Measurements from ENCODE around the gene MPC2. TPM values are rescaled to one million over a fixed set of nuclear protein-coding genes. Genes with fewer than 3 reads are reported as not detected.
"Not testable (repeated sequence)": the region's sequence is repeated elsewhere in the genome, so short reads cannot be mapped to it uniquely, and the experiment has no call there.

MPC2 gene
- total RNA-seq, 4 donors from 2014 or later = 21.5 to 127 (median 38.5) TPM

GRCh38 chr1:167899253-167899681, 37.6 kb downstream of the MPC2 start:
- intact Hi-C loops (cut with DNase I; ENCODE audit: low total_unique reads) = no loop called here
- Histone ChIP-seq H3K4me3 (no peak overlapping the region), H3K27ac (no peak overlapping the region), H3K27me3 (no peaks in the 10 kb centered on the region), H3K9me3 (no peaks in the 10 kb centered on the region), H3K36me3 (no peaks in the 10 kb centered on the region), H3K4me1 (no peaks in the 10 kb centered on the region)
- no peak for TF ChIP-seq CTCF (IDR thresholded peaks at IDR 0.05)
- no peak for TF ChIP-seq POLR2A (IDR thresholded peaks at IDR 0.05)
- peak; percentile 27 to 56 for DNase-seq

- no peaks in the 10 kb centered on the region for H3K4me1 ChIP-seq
- no peak overlapping the region for H3K4me3 ChIP-seq
- no peaks in the 10 kb centered on the region for H3K36me3 ChIP-seq
- no peaks in the 10 kb centered on the region for H3K27me3 ChIP-seq
- intact Hi-C loops (cut with DNase I; ENCODE audit: low total_unique reads) = no loop called here
- H3K27ac ChIP-seq = no peak overlapping the region
- DNase-seq = no peak
- TF ChIP-seq POLR2A (IDR thresholded peaks at IDR 0.05) (no peak), CTCF (IDR thresholded peaks at IDR 0.05) (no peak)
- H3K9me3 ChIP-seq = no peaks in the 10 kb centered on the region
These were observed 38.2 kb downstream of the MPC2 start for GRCh38 chr1:167898578-167899222.

GRCh38 chr1:167893798-167894197, 43.1 kb downstream of the MPC2 start:
- DNase-seq = no peak
- TF ChIP-seq CTCF (IDR thresholded peaks at IDR 0.05) (no peak), POLR2A (IDR thresholded peaks at IDR 0.05) (no peak)
- Histone ChIP-seq H3K36me3 (no peaks in the 10 kb centered on the region), H3K27ac (no peak overlapping the region), H3K4me1 (no peaks in the 10 kb centered on the region), H3K9me3 (no peaks in the 10 kb centered on the region), H3K4me3 (no peak overlapping the region), H3K27me3 (no peaks in the 10 kb centered on the region)
- intact Hi-C loops (cut with DNase I; ENCODE audit: low total_unique reads) = no loop called here

- H3K27ac ChIP-seq = no peak overlapping the region
- intact Hi-C loops (cut with DNase I; ENCODE audit: low total_unique reads) = no loop called here
- no peaks in the 10 kb centered on the region for H3K27me3 ChIP-seq
- TF ChIP-seq POLR2A (IDR thresholded peaks at IDR 0.05) (no peak), CTCF (IDR thresholded peaks at IDR 0.05) (no peak)
- H3K36me3 ChIP-seq = no peaks in the 10 kb centered on the region
- DNase-seq = no peak
- no peak overlapping the region for H3K4me3 ChIP-seq
- no peaks in the 10 kb centered on the region for H3K4me1 ChIP-seq
- H3K9me3 ChIP-seq = no peaks in the 10 kb centered on the region
These were observed 46.5 kb downstream of the MPC2 start for GRCh38 chr1:167890400-167890799.

- H3K9me3 ChIP-seq; H3K36me3 ChIP-seq; H3K27ac ChIP-seq; H3K4me3 ChIP-seq; DNase-seq; intact Hi-C loops (cut with DNase I; ENCODE audit: low total_unique reads); H3K27me3 ChIP-seq; H3K4me1 ChIP-seq: not testable (repeated sequence)
These were observed 49.7 kb downstream of the MPC2 start for GRCh38 chr1:167887187-167887586.

- Histone ChIP-seq H3K9me3 (no peaks in the 10 kb centered on the region), H3K4me3 (no peak overlapping the region), H3K27me3 (no peaks in the 10 kb centered on the region), H3K4me1 (no peaks in the 10 kb centered on the region), H3K36me3 (no peaks in the 10 kb centered on the region), H3K27ac (no peak overlapping the region)
- TF ChIP-seq POLR2A (IDR thresholded peaks at IDR 0.05) = no peak
- no peak for TF ChIP-seq CTCF (IDR thresholded peaks at IDR 0.05)
- intact Hi-C loops (cut with DNase I; ENCODE audit: low total_unique reads) = no loop called here
- no peak for DNase-seq
These were observed 54.5 kb downstream of the MPC2 start for GRCh38 chr1:167882376-167882775.

All from uterus (tissue), 4 donors.